Left ventricle myocardium inferior (tissue), 1 donor: ENCODE results near the gene PFKP. TPM values are rescaled to one million over a fixed set of nuclear protein-coding genes. Genes with fewer than 3 reads are reported as not detected.

Experiments used
- DNase-seq: peaks from one replicate; pipeline ENCODE4 v3.0.0-alpha.2; 2020
- H3K27ac ChIP-seq: fragments of 200-600 bp; replicated peaks from 2 replicates; pipeline ENCODE4 v1.8.0; 2021
- H3K27me3 ChIP-seq: fragments of 200-600 bp; 2 replicates; pipeline ENCODE4 v1.8.0; 2021; ENCODE audit warnings: low read depth
- H3K36me3 ChIP-seq: fragments of 200-600 bp; 2 replicates; pipeline ENCODE4 v1.8.0; 2021
- H3K4me1 ChIP-seq: fragments of 200-600 bp; 2 replicates; pipeline ENCODE4 v1.8.0; 2021
- H3K4me3 ChIP-seq: fragments of 200-600 bp; 2 replicates; pipeline ENCODE4 v1.8.0; 2021; ENCODE audit warnings: mild to moderate bottlenecking, moderate library complexity
- H3K9me3 ChIP-seq: fragments of 200-600 bp; replicated peaks from 2 replicates; pipeline ENCODE4 v1.8.0; 2021
- intact Hi-C: fragments of 100-400 bp; cut with micrococcal nuclease; formaldehyde crosslinking; loops from one replicate; pipeline ENCODE4 v1.11.0; 2022
- total RNA-seq: library from RNA; stranded (reverse); fragmentation: NEBNext Ultra II Directional; extraction: Animal tissue kit (Norgen Biotek cat#: 25700); gene quantifications from one replicate; pipeline ENCODE4 v1.2.1, GENCODE V29; 2021
- TF ChIP-seq, protein P1 (sequence below): fragments of 200-600 bp; IDR thresholded peaks from 2 replicates; pipeline ENCODE4 v1.8.0; 2021; ENCODE audit warnings: antibody characterized with exemption, mild to moderate bottlenecking, borderline replicate concordance
- donor health status: DM: no; HTN: yes; CAD: no; lungs with severe emphysema.

Gene PFKP
- total RNA-seq, 1 donor from 2014 or later = 206 TPM

DNA sequence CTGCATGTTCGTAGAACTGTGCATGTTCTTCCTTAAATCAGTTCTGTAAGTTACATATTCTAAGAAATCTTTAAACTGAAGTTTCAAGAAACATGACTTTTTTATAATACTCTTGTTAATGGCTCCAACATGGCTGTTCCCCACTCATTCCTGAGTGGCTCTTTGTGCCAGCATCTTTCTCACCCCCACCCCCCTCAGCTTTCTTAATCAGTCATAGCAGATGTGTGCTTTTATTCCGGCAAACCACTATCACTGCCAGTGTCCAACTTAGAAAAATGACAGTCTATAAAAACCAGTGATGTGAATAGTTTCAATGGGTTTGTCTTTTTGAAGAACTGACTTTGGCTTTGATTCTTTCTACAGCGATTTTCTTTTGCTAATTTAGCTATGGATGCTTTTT, 67.7 kb downstream of the PFKP start:
- H3K36me3 ChIP-seq = peaks cover 99% of the 10 kb centered on the region
- H3K4me1 ChIP-seq = peaks cover 41% of the 10 kb centered on the region
- H3K27ac ChIP-seq = peak overlapping the region; percentile 77
- H3K4me3 ChIP-seq = no peak overlapping the region
- no peaks in the 10 kb centered on the region for H3K27me3 ChIP-seq
- DNase-seq = no peak
- intact Hi-C loops = no loop called here
- H3K9me3 ChIP-seq = no peaks in the 10 kb centered on the region
- TF ChIP-seq, protein P1, sequence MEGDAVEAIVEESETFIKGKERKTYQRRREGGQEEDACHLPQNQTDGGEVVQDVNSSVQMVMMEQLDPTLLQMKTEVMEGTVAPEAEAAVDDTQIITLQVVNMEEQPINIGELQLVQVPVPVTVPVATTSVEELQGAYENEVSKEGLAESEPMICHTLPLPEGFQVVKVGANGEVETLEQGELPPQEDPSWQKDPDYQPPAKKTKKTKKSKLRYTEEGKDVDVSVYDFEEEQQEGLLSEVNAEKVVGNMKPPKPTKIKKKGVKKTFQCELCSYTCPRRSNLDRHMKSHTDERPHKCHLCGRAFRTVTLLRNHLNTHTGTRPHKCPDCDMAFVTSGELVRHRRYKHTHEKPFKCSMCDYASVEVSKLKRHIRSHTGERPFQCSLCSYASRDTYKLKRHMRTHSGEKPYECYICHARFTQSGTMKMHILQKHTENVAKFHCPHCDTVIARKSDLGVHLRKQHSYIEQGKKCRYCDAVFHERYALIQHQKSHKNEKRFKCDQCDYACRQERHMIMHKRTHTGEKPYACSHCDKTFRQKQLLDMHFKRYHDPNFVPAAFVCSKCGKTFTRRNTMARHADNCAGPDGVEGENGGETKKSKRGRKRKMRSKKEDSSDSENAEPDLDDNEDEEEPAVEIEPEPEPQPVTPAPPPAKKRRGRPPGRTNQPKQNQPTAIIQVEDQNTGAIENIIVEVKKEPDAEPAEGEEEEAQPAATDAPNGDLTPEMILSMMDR = no peak

DNA sequence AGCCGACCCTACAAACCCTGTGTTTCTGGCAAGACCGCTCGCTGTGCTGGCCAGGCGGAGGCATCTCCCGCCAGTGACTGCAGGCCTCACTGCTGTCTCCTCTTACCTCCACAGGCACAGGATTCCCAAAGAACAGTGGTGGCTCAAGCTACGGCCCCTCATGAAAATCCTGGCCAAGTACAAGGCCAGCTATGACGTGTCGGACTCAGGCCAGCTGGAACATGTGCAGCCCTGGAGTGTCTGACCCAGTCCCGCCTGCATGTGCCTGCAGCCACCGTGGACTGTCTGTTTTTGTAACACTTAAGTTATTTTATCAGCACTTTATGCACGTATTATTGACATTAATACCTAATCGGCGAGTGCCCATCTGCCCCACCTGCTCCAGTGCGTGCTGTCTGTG, 69.0 kb downstream of the PFKP start:
- intact Hi-C loops = no loop called here
- peak; percentile 81 for DNase-seq
- Histone ChIP-seq H3K27ac (peak overlapping the region; percentile 77), H3K9me3 (no peaks in the 10 kb centered on the region), H3K4me3 (no peak overlapping the region), H3K36me3 (peaks cover 100% of the 10 kb centered on the region), H3K27me3 (no peaks in the 10 kb centered on the region), H3K4me1 (peaks cover 51% of the 10 kb centered on the region)
- TF ChIP-seq, protein P1 = no peak

DNA sequence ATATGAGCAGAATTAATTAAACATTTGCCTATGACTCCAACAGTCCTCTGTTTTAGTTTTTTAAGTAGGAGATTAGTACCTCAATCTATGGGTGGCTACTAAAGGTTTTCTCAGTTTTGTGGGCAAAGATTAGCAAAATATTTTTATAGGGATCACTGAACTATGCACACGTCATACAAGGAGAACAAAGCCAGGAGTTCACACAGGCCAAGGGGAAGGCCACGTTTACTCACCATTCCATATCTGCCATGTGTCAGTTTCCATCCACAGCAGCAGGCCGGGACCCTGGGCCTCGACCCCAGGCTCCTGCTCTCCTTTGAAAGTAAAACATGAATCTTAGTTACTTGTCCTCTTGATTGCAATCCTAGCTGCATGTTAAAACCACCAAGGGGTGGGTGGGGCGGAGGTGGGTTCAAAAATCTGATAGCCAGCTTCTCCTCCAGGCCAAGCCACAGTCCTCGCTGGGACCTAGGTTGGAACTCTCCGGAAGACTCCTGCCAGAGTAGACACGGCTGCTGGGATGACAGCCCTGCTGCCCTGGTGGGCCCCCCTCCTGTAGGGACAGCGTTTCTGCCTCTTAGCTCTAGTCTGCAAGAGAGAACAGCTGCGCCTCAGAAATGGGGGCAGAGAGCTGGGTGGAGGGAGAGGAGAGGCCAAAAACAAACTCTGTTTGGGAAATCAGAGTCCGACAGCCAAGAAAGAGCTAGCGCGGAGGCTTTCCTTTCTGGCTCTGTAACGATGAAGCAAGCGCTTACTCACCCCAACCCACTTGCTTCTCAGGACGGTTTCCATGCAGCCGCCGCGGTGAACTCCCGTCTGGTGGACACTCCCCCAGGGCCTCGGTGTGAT, 69.6 kb downstream of the PFKP start:
- H3K4me3 ChIP-seq = no peak overlapping the region
- peaks cover 100% of the 10 kb centered on the region for H3K36me3 ChIP-seq
- intact Hi-C loops = no loop called here
- H3K27ac ChIP-seq = peak overlapping the region; percentile 77
- H3K4me1 ChIP-seq = peaks cover 51% of the 10 kb centered on the region
- TF ChIP-seq, protein P1 = no peak
- DNase-seq = peak; percentile 73
- H3K27me3 ChIP-seq = no peaks in the 10 kb centered on the region
- H3K9me3 ChIP-seq = no peaks in the 10 kb centered on the region

DNA sequence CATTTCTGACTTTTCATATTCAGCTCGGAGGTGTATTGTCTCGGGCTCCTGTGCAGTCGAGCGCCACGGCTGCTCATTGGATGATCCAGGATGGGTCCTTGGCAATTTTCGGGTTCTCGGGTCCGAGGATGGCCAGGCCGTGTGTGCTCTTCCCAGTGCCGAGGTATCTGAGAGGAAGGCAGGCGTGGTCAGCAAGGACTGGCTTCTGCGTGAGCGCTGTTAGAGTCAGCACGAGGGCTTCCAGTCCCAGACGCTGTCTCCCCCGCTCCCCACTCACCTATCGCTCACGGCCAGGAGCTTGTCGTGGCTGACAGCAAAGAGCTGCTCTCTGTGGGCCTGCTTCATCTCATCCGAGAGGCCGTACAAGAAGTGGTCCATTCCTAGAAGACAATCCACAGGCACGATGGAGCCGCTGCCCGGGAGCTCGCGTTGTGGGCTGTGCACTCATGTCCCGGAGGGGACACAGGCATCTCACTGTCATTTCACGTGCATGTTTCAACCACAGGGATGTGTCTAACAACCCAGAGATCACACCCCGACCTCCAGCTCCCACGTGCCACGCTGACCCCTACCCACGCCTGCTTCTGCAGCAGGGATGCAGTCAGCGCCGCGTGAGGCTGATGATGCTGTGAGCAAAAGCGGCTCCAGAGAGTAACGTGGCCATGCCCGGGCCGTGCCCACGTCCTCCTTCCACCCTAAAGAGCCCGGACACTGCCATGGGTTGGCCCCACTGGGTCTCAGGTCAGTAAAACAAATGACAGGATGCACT, 70.8 kb downstream of the PFKP start:
- H3K9me3 ChIP-seq = no peaks in the 10 kb centered on the region
- H3K4me1 ChIP-seq = peaks cover 51% of the 10 kb centered on the region
- DNase-seq = no peak
- peaks cover 100% of the 10 kb centered on the region for H3K36me3 ChIP-seq
- TF ChIP-seq, protein P1 = no peak
- H3K27me3 ChIP-seq = no peaks in the 10 kb centered on the region
- H3K27ac ChIP-seq = peak overlapping the region; percentile 77
- intact Hi-C loops = no loop called here
- H3K4me3 ChIP-seq = no peak overlapping the region

DNA sequence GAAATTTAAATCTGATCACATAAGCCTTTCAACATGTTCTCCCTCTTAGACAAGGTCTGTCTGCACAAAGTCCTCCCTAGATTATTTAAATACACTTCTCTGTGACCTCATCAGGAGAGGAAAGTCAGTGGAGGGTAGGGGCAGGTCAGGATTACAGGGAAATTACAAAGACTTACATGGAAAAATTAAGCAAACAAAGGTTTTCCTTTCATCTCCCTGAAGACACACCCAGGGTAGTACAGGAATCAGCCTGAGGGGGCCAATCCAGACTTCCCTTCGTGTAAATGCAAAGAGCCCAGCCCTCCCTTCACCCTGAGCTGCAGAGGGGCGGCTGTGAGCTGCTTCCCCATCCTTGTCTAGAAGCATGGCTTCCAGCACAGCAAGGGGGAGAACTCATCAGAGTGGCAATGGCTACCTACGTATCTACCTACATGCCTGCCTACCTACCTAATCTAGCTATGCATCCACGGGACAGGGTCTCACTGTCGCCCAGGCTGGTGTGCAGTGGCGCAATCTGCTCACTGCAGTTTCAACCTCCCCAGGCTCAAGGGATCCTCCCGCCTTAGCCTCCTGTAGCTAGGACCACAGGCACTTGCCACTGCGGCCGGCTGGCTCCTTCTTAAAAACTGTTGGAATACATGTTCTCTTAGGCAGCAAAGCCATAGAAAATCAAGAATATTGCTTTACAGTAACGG, 72.0 kb downstream of the PFKP start:
- peak overlapping the region; percentile 11 for H3K27ac ChIP-seq
- intact Hi-C loops = no loop called here
- H3K4me1 ChIP-seq = peaks cover 48% of the 10 kb centered on the region

More for the DNA sequence above, 72.0 kb downstream of the PFKP start:
- no peak overlapping the region for H3K4me3 ChIP-seq
- DNase-seq = no peak
- TF ChIP-seq, protein P1 = no peak
- no peaks in the 10 kb centered on the region for H3K9me3 ChIP-seq
- H3K27me3 ChIP-seq = no peaks in the 10 kb centered on the region
- peaks cover 100% of the 10 kb centered on the region for H3K36me3 ChIP-seq
